ENCODE results near the gene C20orf144.
A peak's percentile ranks its signal among the peaks of the same experiment; 100 is the strongest.

The C20orf144 gene

DNA sequence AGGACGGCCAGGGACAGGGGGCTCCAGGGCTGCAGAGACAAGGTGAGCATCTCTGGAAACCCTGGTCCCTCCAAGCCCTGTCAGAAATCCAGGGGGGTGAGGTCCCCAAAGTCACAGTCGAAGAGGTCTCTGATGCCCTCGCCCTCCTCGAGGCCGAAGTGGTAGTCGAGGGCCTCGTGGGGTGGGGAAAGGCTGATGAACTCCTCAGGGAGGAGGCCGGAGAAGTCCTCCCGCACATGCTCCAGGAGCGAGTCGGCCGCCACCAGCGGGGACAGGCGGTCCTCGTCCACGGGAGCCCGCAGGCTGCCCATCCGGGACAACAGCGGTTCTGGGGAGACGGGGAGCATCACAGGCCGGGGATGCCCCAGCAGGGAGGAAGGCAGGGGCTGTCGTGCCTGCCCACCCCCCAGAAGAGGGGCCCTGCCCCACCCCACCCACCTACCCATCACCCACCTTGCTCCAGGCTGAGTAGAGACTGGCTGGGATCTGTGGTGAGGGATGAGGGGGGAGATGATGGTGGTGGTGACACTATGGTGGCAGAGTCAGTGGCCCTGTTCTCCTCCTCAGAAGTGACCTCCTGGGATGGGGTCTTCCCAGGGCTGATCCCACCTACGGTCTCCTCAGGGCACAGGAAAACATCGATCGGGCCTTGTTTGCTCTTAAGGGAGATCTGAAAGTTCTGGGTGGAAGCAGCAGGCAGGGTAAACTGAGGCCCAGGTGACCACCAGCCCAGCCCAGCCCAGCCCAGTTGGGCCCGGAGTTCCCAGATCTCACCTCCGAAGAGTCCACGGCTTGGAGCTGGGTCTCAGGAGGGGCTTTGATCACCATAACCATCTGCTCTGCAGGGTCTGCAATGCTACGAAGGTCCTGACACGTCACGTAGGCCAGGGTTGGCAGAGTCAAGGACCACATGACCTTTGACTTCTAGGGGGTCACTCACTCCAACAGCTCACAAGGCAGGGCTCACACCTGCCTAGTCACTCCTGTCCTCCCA, 14.8 kb downstream of the C20orf144 start:
- H3K27ac ChIP-seq (ENCODE audit: low read depth in 2 of 2, low read length in 2 of 2), result no peak overlapping the region
- peaks cover 28 to 37% of the 10 kb centered on the region in 2 donors for H3K4me1 ChIP-seq (ENCODE audit: control insufficient read depth in 2 of 2, insufficient read depth in 2 of 2, low read length in 2 of 2)
- H3K9me3 ChIP-seq (ENCODE audit: control insufficient read depth in 2 of 2, low read length in 2 of 2), result no peaks in the 10 kb centered on the region
- no peak overlapping the region for H3K9ac ChIP-seq (ENCODE audit: low read depth in 1 of 2, low read length in 2 of 2)
- H3K4me3 ChIP-seq (ENCODE audit: low read length in 2 of 2), result no peak overlapping the region
- no peaks in the 10 kb centered on the region for H3K27me3 ChIP-seq (ENCODE audit: control insufficient read depth in 2 of 2, insufficient read depth in 2 of 2, low read length in 2 of 2)
- H3K36me3 ChIP-seq (ENCODE audit: control insufficient read depth in 2 of 2, insufficient read depth in 2 of 2, low read length in 2 of 2), result no peaks in the 10 kb centered on the region

- H3K4me3 ChIP-seq (ENCODE audit: low read length in 2 of 2), result no peak overlapping the region
- no peak overlapping the region for H3K9ac ChIP-seq (ENCODE audit: low read depth in 1 of 2, low read length in 2 of 2)
- H3K27me3 ChIP-seq (ENCODE audit: control insufficient read depth in 2 of 2, insufficient read depth in 2 of 2, low read length in 2 of 2), result no peaks in the 10 kb centered on the region
- H3K36me3 ChIP-seq (ENCODE audit: control insufficient read depth in 2 of 2, insufficient read depth in 2 of 2, low read length in 2 of 2), result no peaks in the 10 kb centered on the region
- H3K27ac ChIP-seq (ENCODE audit: low read depth in 2 of 2, low read length in 2 of 2), result peak overlapping the region; percentile 17 to 49
- H3K4me1 ChIP-seq (ENCODE audit: control insufficient read depth in 2 of 2, insufficient read depth in 2 of 2, low read length in 2 of 2), result peaks cover 20 to 28% of the 10 kb centered on the region in 2 donors
- H3K9me3 ChIP-seq (ENCODE audit: control insufficient read depth in 2 of 2, low read length in 2 of 2), result no peaks in the 10 kb centered on the region
Measured at GRCh38 chr20:33677991-33678702, 16.0 kb downstream of the C20orf144 start.

DNA sequence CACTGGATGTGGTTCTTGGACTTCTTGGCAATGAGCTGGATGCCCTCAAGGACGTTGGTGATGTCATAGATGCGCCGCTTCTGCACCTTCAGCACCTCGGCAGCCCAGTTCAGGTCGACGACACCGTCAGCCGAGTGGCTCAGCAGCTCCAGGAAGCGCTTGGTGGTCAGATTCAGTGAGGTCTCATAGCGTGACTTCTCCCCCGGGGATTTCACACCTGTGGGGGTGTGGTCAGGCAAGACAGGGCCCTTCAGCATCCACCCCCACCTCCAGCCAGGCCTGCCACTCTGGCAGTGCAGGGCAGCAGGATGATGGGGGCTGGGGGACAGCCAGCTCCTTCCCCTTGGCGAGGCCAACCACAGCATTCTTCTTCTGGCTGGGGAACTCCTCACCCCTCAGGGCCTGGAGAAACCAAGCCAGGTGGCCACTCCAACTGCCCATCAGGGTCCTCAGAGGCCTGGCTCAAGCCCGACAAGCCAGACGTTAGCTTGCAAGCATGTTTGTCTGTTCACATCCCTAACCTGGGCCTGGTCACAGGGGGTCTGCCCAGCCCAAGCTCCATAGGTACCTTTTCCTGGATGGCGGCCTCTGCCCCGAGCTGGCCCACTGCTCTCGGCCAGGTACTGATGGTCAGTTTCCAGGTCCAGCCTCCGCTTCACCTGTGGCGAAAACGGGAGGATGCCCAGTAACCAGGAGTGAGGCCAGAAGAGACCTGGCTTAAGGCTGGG, 17.8 kb downstream of the C20orf144 start:
- H3K9me3 ChIP-seq (ENCODE audit: control insufficient read depth in 2 of 2, low read length in 2 of 2), result no peaks in the 10 kb centered on the region
- peaks cover 15 to 21% of the 10 kb centered on the region in 2 donors for H3K4me1 ChIP-seq (ENCODE audit: control insufficient read depth in 2 of 2, insufficient read depth in 2 of 2, low read length in 2 of 2)
- no peak overlapping the region for H3K27ac ChIP-seq (ENCODE audit: low read depth in 2 of 2, low read length in 2 of 2)

GRCh38 chr20:33680686-33681085, 18.6 kb downstream of the C20orf144 start:
- Histone ChIP-seq H3K27ac (ENCODE audit: low read depth in 2 of 2, low read length in 2 of 2) (no peak overlapping the region), H3K4me1 (ENCODE audit: control insufficient read depth in 2 of 2, insufficient read depth in 2 of 2, low read length in 2 of 2) (peaks cover 14 to 21% of the 10 kb centered on the region in 2 donors), H3K27me3 (ENCODE audit: control insufficient read depth in 2 of 2, insufficient read depth in 2 of 2, low read length in 2 of 2) (no peaks in the 10 kb centered on the region), H3K9me3 (ENCODE audit: control insufficient read depth in 2 of 2, low read length in 2 of 2) (no peaks in the 10 kb centered on the region), H3K4me3 (ENCODE audit: low read length in 2 of 2) (no peak overlapping the region), H3K9ac (ENCODE audit: low read depth in 1 of 2, low read length in 2 of 2) (no peak overlapping the region), H3K36me3 (ENCODE audit: control insufficient read depth in 2 of 2, insufficient read depth in 2 of 2, low read length in 2 of 2) (no peaks in the 10 kb centered on the region)

More for the DNA sequence above, 17.8 kb downstream of the C20orf144 start:
- H3K4me3 ChIP-seq (ENCODE audit: low read length in 2 of 2), result no peak overlapping the region
- no peak overlapping the region for H3K9ac ChIP-seq (ENCODE audit: low read depth in 1 of 2, low read length in 2 of 2)
- no peaks in the 10 kb centered on the region for H3K27me3 ChIP-seq (ENCODE audit: control insufficient read depth in 2 of 2, insufficient read depth in 2 of 2, low read length in 2 of 2)
- H3K36me3 ChIP-seq (ENCODE audit: control insufficient read depth in 2 of 2, insufficient read depth in 2 of 2, low read length in 2 of 2), result no peaks in the 10 kb centered on the region

DNA sequence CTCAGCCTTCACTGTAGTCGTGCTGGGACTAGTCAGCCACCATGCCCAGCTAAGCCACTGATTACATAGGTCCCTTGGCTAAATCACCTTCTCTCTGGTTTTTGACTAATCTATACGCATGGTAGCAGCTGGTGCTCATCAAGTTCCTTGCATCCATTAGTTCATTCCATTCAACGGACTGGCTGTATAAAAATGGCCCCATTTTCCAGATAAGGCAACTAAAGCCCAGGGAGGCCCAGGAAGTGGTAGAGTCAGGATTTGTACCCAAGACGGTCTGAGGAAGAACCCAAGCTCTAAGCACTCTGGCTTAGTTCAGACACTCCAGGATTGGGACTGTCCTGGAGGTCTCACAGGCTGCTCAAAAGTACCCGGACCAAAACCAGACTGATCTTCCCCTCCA, 19.2 kb downstream of the C20orf144 start:
- Histone ChIP-seq H3K9ac (ENCODE audit: low read depth in 1 of 2, low read length in 2 of 2) (no peak overlapping the region), H3K4me1 (ENCODE audit: control insufficient read depth in 2 of 2, insufficient read depth in 2 of 2, low read length in 2 of 2) (peaks cover 11 to 15% of the 10 kb centered on the region in 2 donors), H3K27me3 (ENCODE audit: control insufficient read depth in 2 of 2, insufficient read depth in 2 of 2, low read length in 2 of 2) (no peaks in the 10 kb centered on the region), H3K9me3 (ENCODE audit: control insufficient read depth in 2 of 2, low read length in 2 of 2) (no peaks in the 10 kb centered on the region), H3K4me3 (ENCODE audit: low read length in 2 of 2) (no peak overlapping the region), H3K27ac (ENCODE audit: low read depth in 2 of 2, low read length in 2 of 2) (no peak overlapping the region), H3K36me3 (ENCODE audit: control insufficient read depth in 2 of 2, insufficient read depth in 2 of 2, low read length in 2 of 2) (no peaks in the 10 kb centered on the region)

- Histone ChIP-seq H3K9ac (ENCODE audit: low read depth in 1 of 2, low read length in 2 of 2) (no peak overlapping the region), H3K4me3 (ENCODE audit: low read length in 2 of 2) (no peak overlapping the region), H3K36me3 (ENCODE audit: control insufficient read depth in 2 of 2, insufficient read depth in 2 of 2, low read length in 2 of 2) (no peaks in the 10 kb centered on the region), H3K27ac (ENCODE audit: low read depth in 2 of 2, low read length in 2 of 2) (no peak overlapping the region), H3K9me3 (ENCODE audit: control insufficient read depth in 2 of 2, low read length in 2 of 2) (no peaks in the 10 kb centered on the region), H3K27me3 (ENCODE audit: control insufficient read depth in 2 of 2, insufficient read depth in 2 of 2, low read length in 2 of 2) (no peaks in the 10 kb centered on the region), H3K4me1 (ENCODE audit: control insufficient read depth in 2 of 2, insufficient read depth in 2 of 2, low read length in 2 of 2) (peaks cover 12 to 15% of the 10 kb centered on the region in 2 donors)
Measured at GRCh38 chr20:33681728-33682353, 19.7 kb downstream of the C20orf144 start.

DNA sequence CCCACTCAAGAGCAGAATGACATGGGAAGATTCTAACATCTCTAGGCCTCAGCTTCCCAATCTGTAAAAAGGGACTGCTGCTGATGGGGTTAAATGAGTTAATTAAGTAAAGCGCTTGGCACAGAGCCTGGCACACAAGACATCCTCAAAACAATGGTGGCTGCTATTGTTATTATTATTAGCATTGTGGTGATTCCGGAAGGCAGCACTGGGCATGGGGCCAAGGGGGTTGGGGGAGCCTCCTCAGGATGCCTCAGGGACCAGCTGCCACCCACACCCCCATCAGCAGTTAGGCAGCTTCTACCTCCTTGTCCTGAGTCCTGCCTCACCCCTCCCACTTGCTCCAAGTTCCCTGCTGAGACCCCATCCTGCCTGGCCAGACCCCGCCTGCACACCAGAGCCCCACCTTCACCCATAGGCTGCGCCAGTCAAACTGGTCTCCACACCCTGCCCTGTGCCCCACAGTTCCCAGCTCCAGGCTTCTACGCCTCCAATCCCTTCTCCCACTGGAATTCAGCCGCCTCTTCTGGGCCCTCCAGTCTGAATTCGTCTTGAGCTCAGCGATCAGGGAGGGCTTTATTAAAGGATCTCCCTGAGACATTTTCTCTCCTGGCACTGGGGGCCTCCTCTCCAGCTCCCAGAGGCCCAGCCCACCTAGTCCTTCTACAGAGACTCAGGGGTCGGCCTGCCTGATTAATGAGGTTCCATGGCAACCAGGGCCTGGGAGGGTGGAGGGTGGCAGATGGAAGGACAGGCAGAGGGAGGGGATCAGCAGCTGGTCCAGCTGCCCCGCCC, 22.6 kb downstream of the C20orf144 start:
- H3K4me1 ChIP-seq (ENCODE audit: control insufficient read depth in 2 of 2, insufficient read depth in 2 of 2, low read length in 2 of 2), result peaks cover 14 to 17% of the 10 kb centered on the region in 2 donors
- no peaks in the 10 kb centered on the region for H3K36me3 ChIP-seq (ENCODE audit: control insufficient read depth in 2 of 2, insufficient read depth in 2 of 2, low read length in 2 of 2)
- no peaks in the 10 kb centered on the region for H3K9me3 ChIP-seq (ENCODE audit: control insufficient read depth in 2 of 2, low read length in 2 of 2)
- H3K27ac ChIP-seq (ENCODE audit: low read depth in 2 of 2, low read length in 2 of 2), result peak overlapping the region; percentile 44 to 75
- peak overlapping the region; percentile 47 to 58 for H3K9ac ChIP-seq (ENCODE audit: low read depth in 1 of 2, low read length in 2 of 2)
- H3K4me3 ChIP-seq (ENCODE audit: low read length in 2 of 2), result peak overlapping the region; percentile 55 to 65
- H3K27me3 ChIP-seq (ENCODE audit: control insufficient read depth in 2 of 2, insufficient read depth in 2 of 2, low read length in 2 of 2), result no peaks in the 10 kb centered on the region

DNA sequence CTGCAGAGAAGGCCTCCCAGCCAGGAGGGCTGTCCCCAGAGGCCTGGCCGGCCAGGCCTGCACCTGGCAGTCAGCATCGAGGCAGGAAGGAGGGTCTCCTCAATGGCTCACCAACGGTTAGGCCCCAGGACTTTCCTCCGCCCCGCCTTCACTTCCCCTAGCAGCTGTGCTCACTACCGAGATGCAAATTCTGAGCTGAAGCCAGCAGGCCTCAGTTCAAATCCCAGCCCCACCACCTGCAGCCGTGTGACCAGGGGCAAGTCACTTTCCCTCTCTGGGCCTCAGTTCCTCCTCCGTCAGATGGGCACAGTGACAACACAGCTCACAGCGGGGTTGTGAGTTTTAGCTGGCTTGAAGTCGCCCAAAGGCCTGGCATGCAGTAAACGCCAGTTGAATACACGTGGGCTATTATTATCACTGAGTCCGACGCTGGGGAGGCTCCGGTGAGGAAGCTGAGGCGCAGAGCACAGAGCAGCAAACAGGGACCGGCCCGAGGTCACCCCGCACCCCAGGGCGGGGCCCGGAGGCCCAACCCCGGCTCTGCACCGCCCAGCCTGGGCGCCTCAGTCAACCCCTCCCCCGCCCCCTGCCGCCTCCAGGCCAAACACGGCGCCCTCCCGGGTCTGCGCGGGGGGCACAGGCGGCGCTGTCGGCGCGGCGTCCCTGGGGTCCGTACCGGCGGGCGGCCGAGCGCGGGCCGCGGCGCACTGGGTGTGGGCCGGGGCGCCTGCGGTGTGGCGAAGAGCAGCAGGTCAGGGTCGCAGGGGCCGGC, 23.4 kb downstream of the C20orf144 start:
- Histone ChIP-seq H3K27me3 (ENCODE audit: control insufficient read depth in 2 of 2, insufficient read depth in 2 of 2, low read length in 2 of 2) (no peaks in the 10 kb centered on the region), H3K4me1 (ENCODE audit: control insufficient read depth in 2 of 2, insufficient read depth in 2 of 2, low read length in 2 of 2) (peaks cover 14 to 17% of the 10 kb centered on the region in 2 donors), H3K9ac (ENCODE audit: low read depth in 1 of 2, low read length in 2 of 2) (peak overlapping the region; percentile 47 to 58), H3K27ac (ENCODE audit: low read depth in 2 of 2, low read length in 2 of 2) (peak overlapping the region; percentile 44 to 75), H3K36me3 (ENCODE audit: control insufficient read depth in 2 of 2, insufficient read depth in 2 of 2, low read length in 2 of 2) (no peaks in the 10 kb centered on the region), H3K4me3 (ENCODE audit: low read length in 2 of 2) (peak overlapping the region; percentile 55 to 65), H3K9me3 (ENCODE audit: control insufficient read depth in 2 of 2, low read length in 2 of 2) (no peaks in the 10 kb centered on the region)
